C4-2B (cell line): Measurements from ENCODE around the gene CATSPER1.

Experiments used
- ZFX ChIP-seq: fragments of 450-650 bp; IDR thresholded peaks from 2 replicates; pipeline ENCODE4 v1.6.1; 2017
- TF ChIP-seq, protein P1 (sequence below): fragments of 450-650 bp; conservative IDR thresholded peaks from 2 replicates; pipeline ENCODE4 v1.5.1; 2017; ENCODE audit warnings: mild to moderate bottlenecking

DNA sequence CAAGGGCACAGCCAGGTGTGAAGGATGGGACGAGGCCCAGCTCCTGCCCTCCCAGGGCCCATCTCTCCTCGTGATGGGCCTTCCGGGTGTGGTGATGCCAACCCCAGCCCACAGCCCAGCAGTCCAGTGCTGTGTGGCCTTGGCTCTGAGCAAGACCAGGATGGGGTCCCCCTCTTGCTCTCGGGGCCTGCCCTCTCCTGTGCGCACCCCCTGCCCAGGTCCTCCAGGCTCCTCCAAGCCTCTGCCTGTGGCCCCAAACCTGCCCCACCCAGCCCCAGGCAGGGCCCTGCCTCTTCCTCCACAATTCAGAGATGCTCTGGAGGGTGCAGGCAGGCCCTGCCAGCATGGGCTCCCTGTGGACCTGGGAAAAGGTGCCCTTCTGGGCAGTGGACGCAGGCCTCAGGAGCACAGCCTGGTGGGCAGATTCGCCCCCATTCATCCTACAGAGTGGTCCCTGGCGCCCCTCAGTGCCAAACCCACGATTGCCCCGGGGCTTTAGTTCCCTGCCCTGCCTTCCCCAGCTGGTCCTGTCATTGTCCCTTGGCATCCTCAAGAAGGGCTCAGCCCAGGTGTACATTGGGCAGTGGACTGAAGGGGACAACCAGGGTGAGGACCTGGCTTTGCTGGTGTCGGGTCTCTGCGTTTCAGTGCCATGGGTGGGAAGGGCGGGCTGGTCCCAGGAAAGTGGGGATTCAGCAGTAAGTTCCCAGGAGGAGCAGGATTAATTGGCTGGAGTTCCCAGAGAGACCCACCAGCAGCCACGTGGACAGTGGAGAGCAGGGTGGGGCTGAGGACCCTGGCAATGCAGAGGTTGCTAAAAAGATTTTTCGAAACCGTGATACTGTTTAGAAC, 44.1 kb downstream of the CATSPER1 start:
- TF ChIP-seq, protein P1, sequence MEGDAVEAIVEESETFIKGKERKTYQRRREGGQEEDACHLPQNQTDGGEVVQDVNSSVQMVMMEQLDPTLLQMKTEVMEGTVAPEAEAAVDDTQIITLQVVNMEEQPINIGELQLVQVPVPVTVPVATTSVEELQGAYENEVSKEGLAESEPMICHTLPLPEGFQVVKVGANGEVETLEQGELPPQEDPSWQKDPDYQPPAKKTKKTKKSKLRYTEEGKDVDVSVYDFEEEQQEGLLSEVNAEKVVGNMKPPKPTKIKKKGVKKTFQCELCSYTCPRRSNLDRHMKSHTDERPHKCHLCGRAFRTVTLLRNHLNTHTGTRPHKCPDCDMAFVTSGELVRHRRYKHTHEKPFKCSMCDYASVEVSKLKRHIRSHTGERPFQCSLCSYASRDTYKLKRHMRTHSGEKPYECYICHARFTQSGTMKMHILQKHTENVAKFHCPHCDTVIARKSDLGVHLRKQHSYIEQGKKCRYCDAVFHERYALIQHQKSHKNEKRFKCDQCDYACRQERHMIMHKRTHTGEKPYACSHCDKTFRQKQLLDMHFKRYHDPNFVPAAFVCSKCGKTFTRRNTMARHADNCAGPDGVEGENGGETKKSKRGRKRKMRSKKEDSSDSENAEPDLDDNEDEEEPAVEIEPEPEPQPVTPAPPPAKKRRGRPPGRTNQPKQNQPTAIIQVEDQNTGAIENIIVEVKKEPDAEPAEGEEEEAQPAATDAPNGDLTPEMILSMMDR, result no peak
- no peak for TF ChIP-seq ZFX
